Astrocyte of the hippocampus (primary cell): ENCODE data around the gene MEIS2.

ENCODE experiments used
- DNase-seq: peaks from one replicate; pipeline ENCODE4 v3.0.0; 2011; ENCODE audit warnings: low read depth, low spot score

The MEIS2 gene

GRCh38 chr15:36880224-36880912 lies 220.0 kb downstream of the MEIS2 start:
- DNase-seq: no peak

DNA sequence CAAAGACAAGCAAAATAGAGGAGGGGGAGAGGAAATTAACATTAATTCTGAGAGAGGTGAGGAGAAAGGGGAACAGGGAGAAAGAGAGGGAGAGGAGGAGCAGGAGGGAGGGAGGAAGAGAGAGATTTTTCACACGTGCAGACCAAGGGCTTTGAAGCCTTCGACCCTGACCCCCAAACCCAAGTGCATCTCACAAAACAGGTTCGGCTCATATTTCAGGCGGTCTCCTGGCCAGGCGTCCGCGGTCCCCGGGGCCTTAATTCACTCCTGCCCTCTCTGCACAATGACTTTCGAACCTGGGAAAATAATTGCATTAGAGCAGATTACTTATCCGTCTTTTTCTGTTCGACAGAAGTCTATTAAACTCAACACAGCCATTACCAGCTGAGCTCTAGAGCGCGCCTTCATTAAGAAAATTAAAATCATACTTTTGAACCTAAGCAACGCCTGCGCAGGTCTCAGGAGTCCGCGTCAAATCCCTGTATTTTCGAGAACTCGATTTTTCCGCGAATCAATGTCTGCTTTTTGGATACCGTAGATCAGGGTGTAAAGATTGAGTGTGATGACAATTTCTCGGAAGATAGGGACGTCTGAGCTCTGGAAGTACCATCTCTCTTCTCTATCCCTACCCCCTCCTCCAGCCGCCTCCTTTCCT lies 220.7 kb downstream of the MEIS2 start:
- DNase-seq: no peak

DNA sequence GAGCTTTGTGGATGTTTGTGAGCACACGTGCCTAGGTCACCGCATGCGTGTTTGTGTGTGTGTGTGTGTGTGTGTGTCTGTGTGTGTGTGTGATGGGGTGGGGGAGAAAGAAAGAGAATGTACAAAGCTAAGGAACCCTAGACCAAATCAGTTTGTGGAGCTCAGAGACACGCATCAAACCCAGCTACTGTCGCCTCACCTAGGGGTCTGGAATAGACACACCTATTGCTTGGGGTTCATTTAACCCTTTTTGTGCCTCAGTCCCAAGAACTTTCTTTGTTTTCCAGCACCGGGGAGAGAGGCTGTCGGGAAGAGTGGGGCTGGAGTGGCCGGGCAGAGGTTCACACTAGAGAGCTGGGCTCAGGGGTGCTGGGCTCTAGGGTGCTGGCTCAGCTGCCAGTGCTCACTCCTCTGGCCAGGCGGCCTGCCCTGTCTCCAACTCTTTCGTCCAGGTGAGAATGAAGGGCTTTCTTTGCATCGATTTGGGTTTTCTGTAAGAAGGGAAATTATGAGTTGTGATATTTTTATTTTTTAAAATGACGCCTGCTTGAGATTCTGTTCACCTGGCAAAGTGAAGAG lies 221.6 kb downstream of the MEIS2 start:
- DNase-seq: no peak

- no peak for DNase-seq
Observed at GRCh38 chr15:36877796-36878683, 222.3 kb downstream of the MEIS2 start.

DNA sequence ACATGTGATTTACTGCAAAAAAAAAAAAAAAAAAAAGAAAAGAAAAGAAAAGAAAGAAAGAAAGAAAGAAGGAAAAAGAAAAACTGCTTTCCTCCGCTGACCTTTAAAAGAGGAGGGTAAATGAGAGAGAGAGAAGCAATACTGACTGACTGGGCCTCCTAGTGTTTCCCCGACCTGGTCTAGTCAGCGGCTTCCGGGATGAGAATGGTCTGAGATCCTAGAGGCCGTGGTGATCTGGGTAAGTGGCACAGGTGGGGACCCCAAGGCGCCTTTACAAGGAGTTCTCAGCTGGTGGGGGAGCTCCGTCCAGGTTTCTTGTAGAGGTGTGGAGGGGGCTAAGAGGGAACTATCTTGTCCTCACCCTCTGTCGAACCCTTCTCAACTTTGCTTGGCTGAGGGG lies 223.1 kb downstream of the MEIS2 start:
- DNase-seq: no peak

DNA sequence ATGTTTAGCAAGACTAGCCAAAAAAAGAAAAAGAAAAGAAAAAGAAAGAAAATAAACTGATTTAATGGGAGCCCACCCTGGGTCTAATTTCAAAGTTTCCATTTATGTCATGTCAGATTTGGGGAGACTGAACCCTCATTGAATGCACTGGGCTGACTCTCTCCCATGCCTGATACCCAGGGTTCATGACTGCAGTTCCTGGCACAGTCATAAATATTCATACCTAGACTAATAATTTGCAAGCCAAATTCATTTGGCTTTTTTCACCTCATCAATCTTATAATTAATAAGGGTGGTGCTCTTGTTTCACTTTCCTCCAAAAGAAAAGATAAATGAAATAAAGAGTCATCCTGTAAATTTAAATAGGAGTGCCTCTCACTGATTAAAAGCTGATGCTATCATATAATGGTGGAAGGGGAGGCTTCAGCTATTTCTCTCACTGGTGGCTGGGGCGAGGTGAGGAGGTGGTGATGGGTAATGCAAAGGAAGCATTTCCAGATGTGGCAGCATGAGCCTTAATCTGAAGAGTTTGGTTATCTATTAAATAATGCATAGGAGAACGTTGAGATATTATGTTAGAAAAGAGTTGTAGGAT lies 224.5 kb downstream of the MEIS2 start:
- no peak for DNase-seq

- no peak for DNase-seq
Observed at GRCh38 chr15:36874930-36875329, 225.4 kb downstream of the MEIS2 start.

DNA sequence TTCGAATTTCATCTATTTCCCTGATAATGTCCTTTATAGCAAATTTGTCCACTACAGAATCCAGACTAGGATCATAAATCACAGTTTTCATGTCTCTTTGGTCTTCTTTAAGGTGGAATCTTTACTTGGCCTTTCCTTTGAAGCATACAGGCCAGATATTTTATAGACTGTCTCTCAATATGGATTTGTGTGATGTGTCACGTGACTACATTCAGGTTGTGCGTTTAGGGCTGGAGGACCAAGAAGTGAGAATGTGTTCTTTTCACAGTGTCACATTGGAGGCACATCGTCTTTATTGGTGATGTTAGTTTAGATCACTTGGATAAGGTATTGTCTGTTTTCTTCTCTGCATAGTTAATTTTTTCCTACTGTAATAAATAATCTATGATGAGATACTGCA lies 232.9 kb downstream of the MEIS2 start:
- DNase-seq: no peak

GRCh38 chr15:36866896-36867295 lies 233.5 kb downstream of the MEIS2 start:
- no peak for DNase-seq

DNA sequence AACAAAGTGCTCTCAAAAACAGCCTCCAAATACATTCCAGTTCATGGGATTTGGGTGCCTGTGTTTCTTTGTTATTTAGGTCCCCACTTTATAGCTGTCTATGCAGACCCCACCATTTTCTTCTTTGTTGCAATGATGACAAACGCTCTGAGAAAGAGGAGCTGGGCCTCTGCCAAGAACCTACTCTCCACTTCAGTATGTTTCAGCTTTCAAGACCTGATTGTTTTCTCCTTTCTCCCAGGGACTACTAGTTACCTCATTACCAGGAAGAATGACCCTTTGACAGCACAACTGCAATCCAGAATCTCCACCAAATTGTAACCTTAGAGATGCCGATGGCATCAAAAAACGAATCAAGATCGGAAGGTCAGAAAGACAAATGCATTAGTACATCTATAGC lies 236.8 kb downstream of the MEIS2 start:
- peak; percentile 57 for DNase-seq

DNA sequence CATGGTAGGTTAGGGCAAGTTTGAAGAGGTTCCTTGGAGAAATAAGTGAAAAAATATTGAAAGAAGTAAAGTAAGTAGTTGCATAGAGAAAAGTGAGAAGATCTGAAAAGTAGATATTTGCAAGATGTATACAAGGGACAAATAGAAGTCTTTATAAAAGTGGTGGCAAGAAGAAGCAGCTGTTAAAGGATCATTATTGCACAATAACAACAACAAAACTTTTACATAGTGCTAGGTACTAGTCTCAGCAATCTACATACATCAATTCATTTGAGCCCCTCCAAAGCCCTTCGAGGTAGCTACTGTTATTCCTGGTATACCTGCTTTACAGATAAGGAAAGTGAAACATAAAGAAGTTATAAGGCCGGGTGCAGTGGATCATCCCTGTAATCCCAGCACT lies 239.6 kb downstream of the MEIS2 start:
- no peak for DNase-seq

GRCh38 chr15:36858423-36858822 lies 241.9 kb downstream of the MEIS2 start:
- no peak for DNase-seq

DNA sequence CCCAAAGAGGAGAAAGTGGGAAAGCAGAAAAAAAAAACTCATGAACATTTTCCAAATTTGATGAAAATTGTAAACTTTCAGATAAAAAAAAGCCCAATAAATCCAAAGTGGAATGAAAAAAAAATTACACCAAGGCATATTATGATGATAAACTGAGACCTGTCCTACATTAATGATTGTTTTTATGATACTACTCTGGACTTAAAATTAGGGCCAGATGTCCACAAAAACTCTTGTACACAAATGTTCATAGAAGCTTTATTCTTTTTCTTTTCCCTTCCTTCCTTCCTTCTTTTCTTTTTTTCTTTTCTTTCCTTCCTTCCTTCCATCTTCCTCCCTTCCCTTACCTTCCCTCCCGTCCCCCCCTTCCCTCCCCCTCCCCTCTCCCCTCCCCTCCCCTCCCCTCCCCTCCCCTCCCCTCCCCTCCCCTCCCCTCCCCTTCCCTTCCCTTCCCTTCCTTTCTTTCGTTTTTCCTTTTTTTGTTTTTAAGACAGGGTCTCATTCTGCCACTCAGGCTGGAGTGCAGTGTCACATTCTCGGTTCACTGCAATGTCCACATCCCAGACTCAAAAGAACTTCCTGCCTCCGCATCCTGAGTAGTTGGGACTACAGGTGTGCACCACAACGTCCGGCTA lies 243.9 kb downstream of the MEIS2 start:
- no peak for DNase-seq

GRCh38 chr15:36850864-36851263 lies 249.5 kb downstream of the MEIS2 start:
- no peak for DNase-seq

- no peak for DNase-seq
Observed at GRCh38 chr15:36845270-36845669, 255.1 kb downstream of the MEIS2 start.

- peak; percentile 60 for DNase-seq
Observed at GRCh38 chr15:36844534-36844998, 255.8 kb downstream of the MEIS2 start.

GRCh38 chr15:36843822-36844221 lies 256.5 kb downstream of the MEIS2 start:
- no peak for DNase-seq

- no peak for DNase-seq
Observed at GRCh38 chr15:36841193-36841592, 259.2 kb downstream of the MEIS2 start.
